ENCODE measurements around the gene WDFY2.

GRCh38 chr13:51618626-51619025 lies 34.4 kb downstream of the WDFY2 start:
- TF ChIP-seq ZNF850 (CRISPR knock-in tag; conservative IDR thresholded peaks at IDR 0.05), result no peak
- no peak for TF ChIP-seq MYPOP (CRISPR knock-in tag; IDR thresholded peaks at IDR 0.05)
- TF ChIP-seq GMEB2 (CRISPR knock-in tag; IDR thresholded peaks at IDR 0.05; ENCODE audit: low read depth), result no peak
- TF ChIP-seq CTCF (CRISPR knock-in tag; IDR thresholded peaks at IDR 0.05), result no peak
- TF ChIP-seq SALL2 (CRISPR knock-in tag; IDR thresholded peaks at IDR 0.05), result no peak
- no peak for TF ChIP-seq ZSCAN20 (CRISPR knock-in tag; IDR thresholded peaks at IDR 0.05; ENCODE audit: borderline replicate concordance)
- no peak for TF ChIP-seq ZNF563 (CRISPR knock-in tag; IDR thresholded peaks at IDR 0.05)
- no peak for TF ChIP-seq POLR2AphosphoS5 (IDR thresholded peaks at IDR 0.05; ENCODE audit: low read depth, low read length)
- no peak for TF ChIP-seq ZBTB20 (CRISPR knock-in tag; IDR thresholded peaks at IDR 0.05; ENCODE audit: borderline replicate concordance, low read depth)
- TF ChIP-seq ZNF354B (CRISPR knock-in tag; IDR thresholded peaks at IDR 0.05), result no peak
- no peak for TF ChIP-seq POLR2G (IDR thresholded peaks at IDR 0.05; ENCODE audit: low read depth, low read length)
- no peak for TF ChIP-seq SPEN (CRISPR knock-in tag; IDR thresholded peaks at IDR 0.05; ENCODE audit: low read depth)
- TF ChIP-seq TEF (CRISPR knock-in tag; IDR thresholded peaks at IDR 0.05), result no peak

All from HepG2 (cell line).